ENCODE data around the gene GADD45GIP1.
"Not testable (repeated sequence)": the region's sequence is repeated elsewhere in the genome, so short reads cannot be mapped to it uniquely, and the experiment has no call there.

GADD45GIP1 gene

GRCh38 chr19:12987781-12988180 lies 30.8 kb upstream of the GADD45GIP1 start:
- no peak for DNase-seq

DNA sequence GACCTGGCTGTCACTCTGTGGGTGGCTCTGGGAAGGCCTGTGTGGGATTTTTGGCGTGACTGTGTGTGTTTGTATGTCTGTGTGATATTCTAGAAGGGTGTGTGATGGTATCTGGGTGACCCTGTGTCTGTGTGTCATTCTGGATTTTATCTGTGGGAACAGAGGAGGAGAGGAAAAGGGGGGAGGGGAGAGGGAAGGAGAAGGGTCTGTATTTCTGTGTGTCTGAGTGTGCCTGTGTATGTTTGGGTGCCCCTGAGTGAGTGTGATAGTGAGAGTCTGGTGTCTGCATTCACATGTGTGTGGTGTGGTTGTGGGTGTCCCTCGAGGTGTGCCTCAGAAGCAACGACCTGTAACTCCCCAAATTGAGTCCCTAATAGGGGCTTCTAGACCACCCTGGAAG lies 30.2 kb upstream of the GADD45GIP1 start:
- no peak for DNase-seq

GRCh38 chr19:12986726-12987125 lies 29.7 kb upstream of the GADD45GIP1 start:
- no peak for DNase-seq

- no peak for DNase-seq
Observed at GRCh38 chr19:12985049-12985776, 28.2 kb upstream of the GADD45GIP1 start.

GRCh38 chr19:12984683-12985048 lies 27.6 kb upstream of the GADD45GIP1 start:
- DNase-seq = no peak

DNA sequence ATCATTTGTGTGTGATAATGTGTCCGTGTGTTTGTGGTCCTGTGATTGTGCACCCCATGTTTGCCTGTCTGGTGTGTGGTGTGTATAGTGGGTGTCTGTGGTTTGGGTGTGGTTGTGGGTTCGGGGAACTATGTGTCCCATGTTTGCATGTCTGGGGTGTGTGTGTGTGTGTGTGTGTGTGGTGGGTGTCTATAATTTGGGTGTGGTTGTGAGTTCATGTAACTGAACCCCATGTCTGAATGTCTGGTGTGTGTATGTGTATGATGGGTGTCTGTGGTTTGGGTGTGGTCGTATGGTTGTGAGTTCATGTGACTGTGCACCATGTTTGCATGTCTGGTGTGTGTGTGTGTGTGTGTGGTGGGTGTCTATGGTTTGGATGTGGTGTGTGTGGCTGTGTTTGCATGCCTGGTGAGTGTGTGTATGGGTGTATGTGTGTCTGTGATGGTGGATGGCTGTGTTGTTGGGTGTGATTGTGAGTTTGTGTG lies 27.2 kb upstream of the GADD45GIP1 start:
- peak; percentile 19 for DNase-seq

DNA sequence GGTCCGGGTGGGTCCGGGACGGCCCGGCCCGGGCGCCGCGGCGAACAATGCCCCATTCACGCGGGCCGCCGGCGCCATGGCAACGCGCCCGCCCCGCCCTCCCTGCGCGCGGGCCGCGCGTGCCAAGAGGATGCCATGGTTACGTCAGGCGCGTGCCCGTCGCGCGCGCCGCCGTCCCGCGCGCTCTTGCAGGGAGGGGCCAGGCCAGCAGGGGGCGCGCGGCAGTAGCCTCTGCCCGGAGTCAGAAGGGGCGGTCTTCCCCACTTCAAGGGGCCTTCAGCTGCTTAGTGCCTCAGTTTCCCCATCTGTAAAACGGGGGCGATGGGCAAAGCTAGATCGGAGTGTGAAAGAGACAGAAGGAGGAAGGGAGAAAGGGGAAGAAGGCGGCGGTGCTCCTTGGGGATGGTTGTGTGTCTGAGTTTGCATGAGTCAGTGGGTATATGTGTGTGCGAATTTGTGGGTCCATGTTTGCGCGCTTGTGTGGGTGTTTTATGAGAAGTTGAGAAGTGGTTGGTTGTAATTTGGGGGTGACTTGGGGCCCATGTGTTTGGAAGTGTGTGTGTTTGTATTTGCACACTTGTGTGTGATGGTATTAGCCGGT lies 26.6 kb upstream of the GADD45GIP1 start:
- peak; percentile 78 for DNase-seq

DNA sequence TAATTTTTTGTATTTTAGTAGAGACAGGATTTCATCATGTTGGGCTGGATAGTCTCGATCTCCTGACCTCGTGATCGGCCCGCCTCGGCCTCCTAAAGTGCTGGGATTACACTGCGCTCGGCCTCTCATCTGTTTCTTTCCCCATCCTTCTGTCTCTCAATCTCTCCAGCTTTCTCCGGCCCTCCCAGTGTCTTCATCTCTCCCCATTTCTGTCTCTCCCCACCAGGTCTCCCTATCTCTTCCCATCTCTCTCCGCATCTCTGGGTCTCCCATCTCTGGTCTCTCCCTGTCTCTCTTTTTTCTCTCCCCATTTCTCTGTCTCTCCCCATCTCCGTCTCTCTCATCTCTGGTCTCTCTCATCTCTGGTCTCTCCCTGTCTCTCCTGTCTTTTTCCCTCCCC lies 26.1 kb upstream of the GADD45GIP1 start:
- no peak for DNase-seq

GRCh38 chr19:12982648-12983047 lies 25.6 kb upstream of the GADD45GIP1 start:
- no peak for DNase-seq

DNA sequence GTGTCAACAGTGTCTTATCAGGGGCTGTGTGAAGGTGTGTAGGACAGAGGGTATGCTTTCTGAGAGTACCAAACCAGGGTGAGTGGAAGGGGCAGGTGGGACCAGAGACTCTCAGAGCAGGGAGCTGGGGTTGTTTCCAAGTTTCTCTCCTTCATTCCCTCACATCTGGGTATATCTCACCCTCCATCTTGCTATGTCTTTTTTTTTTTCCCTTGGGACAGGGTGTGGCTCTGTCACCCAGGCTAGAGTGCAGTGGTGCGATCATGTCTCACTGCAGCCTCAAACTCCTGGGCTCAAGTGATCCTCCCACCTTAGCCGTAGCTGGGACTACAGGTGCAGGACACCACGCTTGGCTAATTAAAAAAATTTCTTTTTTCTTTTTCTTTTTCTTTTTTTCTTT lies 23.0 kb upstream of the GADD45GIP1 start:
- DNase-seq = no peak

GRCh38 chr19:12976109-12976508 lies 19.1 kb upstream of the GADD45GIP1 start:
- not testable (repeated sequence) for DNase-seq

DNA sequence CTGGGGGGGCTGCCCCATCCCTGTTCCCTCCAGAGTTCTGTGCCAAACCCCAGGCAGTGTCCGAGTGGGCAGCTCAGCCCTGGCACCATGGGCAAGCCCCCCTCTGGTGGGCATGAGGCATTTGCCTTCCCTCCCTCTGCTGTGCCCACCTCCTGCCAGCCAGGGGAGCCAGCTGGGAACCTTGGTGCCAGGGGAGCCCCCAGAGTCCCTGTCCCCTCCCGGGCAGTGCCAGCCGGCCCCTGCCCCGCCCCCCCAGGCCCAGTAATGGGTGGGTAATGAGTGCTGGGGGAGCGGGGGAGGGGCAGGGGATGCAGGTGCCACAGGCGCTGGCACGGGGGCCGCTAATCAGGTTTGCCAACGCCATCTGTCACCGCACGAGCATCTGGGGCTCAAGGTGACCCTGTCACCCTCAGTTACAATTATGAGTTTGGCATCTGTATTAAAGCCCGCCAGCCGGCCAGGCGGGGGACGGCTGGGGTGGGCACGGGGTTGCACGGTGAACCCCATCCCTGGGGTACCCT lies 18.3 kb upstream of the GADD45GIP1 start:
- DNase-seq = no peak

DNA sequence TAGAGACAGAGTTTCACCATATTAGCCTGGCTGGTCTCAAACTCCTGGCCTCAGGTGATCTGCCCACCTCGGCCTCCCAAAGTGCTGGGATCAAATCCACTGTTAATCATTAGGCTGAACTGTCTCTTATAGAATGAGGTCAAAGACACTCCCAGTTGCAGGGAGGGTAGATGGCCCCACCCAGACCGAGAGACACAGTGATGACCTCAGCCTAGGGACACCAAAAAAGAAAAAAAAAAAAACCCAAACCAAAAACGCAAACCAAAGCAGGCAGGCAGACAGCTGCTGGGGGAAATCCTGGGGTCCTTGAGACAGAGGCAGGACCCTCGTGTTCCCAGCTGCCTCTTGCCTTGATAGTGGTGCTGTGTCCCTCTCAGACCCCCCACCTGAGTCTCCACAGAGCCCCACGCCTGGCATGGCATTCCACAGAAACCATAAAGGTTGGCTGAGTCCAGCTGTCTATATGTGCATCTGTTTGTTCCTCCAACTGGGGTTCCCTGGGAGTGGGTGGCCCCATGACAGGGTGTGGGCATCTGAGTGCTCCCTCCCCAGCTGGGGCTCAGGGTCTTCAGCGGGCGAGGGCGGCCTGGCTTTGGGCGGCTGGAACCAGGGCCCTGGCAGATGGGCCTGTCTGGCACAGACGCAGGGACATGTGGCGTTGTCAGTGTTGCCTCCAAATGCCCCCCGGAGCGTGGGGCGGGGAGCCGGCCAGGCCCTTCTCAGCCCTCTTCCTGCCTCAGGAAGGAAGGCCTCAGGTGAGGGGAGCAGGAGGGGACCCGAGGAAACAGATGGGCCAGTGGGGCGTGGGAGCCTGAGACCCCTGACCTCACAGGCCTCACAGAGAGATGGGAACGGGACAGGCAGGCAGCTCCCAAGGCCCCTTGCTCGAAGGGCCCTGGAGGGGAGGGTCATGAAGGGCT lies 17.5 kb upstream of the GADD45GIP1 start:
- DNase-seq = no peak

DNA sequence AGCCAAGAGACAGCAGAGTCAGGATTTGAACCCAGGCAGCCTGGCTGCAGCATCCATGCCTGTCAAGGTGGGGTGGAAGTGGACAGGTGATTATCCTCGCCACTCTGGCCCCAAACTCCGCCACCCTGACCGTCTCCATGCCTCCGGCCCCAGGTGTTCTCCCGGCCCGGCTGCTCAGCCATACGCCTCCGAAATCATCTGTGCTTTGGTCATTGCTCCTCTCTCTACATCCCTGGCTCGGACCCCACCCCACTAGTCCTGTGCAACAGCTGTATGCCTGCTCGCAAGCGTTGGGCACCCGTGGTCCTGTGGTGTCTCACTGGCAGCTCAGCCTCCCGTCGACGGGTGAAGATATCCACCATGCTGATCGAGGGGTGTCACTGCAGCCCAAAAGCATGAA lies 16.2 kb upstream of the GADD45GIP1 start:
- DNase-seq = no peak

DNA sequence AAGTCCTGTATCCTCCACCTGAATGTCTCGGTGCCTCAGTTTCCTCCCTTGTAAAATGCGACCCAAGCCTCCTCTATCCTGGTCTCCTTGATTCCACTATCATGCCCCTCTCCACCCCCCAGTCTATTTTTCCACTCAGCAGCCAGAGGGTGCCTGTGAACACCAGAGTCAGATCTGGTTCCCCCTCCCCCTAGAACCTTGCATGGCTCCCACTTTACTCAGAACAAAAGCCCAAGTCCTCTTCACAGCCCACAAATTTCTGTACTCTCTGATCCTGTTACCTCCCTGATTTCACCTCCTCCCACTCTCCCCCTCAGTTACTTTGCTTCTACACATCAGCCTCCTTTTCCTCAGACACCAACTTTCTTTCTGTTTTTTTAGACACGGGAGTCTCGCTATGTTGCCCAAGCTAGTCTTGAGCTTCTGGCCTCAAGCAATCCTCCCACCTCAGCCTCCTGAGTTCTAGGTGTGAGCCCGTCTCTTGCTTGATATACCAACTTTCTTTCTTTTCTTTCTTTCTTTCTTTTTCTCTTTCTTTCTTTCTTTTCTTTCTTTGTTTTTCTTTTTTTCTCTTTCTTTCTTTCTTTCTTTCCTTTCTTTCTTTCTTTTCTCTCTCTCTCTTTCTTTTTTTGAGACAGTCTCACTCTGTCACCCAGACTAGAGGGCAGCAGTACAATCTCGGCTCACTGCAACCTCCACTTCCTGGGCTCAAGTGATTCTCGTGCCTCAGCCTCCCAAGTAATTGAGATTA lies 13.2 kb upstream of the GADD45GIP1 start:
- DNase-seq = no peak

DNA sequence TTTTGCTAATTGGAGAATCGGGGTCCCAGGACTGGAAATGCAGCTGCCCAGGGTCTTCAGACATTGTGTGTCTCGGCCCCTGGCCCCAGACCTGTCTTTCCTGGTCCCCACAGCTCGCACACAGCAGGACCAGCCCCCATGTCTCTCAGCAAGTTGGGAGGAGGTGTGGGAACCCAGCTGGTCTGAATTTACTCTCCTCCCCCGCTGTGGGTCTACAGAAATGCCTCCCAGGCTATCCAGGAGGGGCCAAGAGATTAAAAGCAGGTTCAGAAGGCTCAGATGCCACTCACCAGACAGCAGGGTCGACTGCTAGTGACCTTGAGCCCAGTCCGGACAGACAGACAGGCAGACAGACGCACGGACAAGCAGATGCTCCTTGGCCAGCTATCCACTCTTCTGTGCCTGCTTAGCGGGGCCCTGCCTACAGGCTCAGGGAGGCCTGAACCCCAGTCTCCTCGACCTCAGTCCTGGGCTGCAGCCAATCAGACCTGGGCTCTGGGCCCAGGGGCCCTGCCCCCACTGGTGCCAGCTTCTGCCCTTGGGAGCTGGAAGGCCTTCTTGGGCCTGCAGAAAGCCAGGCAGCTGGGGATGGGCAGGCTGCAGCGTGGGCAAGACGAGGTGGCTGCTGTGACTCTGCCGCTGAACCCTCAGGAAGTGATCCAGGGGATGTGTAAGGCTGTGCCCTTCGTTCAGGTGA lies 12.4 kb upstream of the GADD45GIP1 start, which contains the start of gene DAND5:
Gene DAND5 (plus strand): TSS at position 285 of the 697 bp plus-strand sequence. CDS start 85 bp downstream, at position 370.
- DNase-seq = no peak

- no peak for DNase-seq
Observed at GRCh38 chr19:12967907-12968306, 10.9 kb upstream of the GADD45GIP1 start.

DNA sequence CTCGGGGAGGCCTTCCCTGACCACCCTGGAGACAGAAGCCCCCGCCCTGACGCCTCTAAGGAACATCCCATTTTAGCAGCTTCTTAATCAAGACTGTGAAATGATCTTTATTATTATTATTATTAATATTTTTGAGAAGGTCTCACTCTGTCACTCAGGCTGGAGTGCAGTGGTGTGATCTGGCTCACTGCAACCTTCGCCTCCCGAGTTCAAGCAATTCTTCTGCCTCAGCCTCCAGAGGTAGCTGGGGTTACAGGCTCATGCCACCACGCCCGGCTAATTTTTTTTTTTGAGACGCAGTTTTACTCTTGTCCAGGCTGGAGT lies 8.8 kb upstream of the GADD45GIP1 start:
- DNase-seq = no peak

DNA sequence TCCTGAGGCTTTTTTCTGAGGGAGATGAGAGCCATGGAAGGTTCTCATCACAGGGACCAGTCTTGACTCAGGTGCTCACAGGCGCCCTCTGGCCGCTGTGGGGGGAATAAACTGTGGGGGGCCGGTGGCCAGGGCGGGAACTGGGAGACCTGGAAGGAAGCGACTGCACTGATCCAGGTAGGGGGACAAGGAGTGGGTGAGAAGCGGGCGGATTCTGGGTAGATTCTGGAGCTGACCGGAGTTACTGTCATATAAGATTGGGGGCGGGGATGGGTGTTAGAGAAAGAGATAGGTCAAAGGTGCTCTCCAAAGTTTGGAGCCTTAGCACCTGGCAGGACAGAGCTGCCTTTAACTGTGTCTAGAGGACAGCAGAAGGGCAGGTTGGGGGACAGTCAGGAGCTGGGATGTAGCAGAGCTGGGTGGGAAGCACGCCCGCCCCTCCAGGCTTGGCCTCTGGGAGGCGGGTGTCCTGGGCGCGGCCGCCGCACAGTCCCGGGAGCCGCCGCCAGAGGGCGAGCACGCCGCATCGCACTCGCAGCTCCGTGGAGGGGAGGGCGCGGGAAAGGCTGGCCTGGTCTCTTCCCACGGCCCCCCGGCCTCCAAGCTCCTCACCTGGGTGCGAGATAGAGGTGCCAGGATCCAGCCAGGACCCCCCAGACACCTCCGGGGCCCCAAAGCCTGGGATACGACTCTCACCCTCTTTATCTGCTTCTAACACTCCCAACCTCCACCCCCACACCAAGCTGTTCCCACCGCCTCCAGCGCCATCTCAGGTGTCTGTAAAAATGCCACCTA lies 8.2 kb upstream of the GADD45GIP1 start:
- DNase-seq = peak; percentile 70

GRCh38 chr19:12959481-12959880 lies 2.5 kb upstream of the GADD45GIP1 start:
- DNase-seq = no peak

Data from fibroblast of skin of abdomen (primary cell).